GM12875 (cell line): Measurements from ENCODE around the gene DLX3.

Experiments used
- H3K4me3 ChIP-seq: one replicate; pipeline ENCODE4 v1.5.1; 2011; ENCODE audit warnings: low read depth, low read length, control low read depth
- TF ChIP-seq, protein P1 (sequence below): IDR thresholded peaks from 2 replicates; pipeline ENCODE4 v1.5.1; 2011; ENCODE audit warnings: low read depth, mild to moderate bottlenecking, control low read depth, inconsistent platforms, low read length, moderate library complexity, borderline replicate concordance; ENCODE audit not compliant: insufficient read depth

Gene DLX3

DNA sequence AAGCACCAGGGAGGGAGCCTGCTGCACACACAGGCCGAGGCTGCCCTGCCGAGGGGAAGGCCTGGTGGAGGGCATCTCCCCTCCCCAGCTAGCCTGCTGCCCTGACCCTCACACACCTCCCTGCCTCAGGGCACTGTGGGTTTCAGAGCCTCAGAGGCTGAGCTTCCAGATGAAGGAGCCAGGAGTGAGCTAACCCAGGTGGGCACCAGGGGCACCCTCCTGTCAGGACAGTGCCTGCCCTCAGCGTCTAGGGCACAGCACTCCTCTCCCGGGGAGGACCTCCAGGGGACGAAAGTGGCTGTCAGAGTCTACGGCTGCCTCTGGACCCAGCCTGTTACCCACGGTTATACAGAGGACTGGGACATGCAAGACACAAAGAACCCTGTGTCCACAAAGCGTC lies 48.8 kb downstream of the DLX3 start:
- TF ChIP-seq, protein P1, sequence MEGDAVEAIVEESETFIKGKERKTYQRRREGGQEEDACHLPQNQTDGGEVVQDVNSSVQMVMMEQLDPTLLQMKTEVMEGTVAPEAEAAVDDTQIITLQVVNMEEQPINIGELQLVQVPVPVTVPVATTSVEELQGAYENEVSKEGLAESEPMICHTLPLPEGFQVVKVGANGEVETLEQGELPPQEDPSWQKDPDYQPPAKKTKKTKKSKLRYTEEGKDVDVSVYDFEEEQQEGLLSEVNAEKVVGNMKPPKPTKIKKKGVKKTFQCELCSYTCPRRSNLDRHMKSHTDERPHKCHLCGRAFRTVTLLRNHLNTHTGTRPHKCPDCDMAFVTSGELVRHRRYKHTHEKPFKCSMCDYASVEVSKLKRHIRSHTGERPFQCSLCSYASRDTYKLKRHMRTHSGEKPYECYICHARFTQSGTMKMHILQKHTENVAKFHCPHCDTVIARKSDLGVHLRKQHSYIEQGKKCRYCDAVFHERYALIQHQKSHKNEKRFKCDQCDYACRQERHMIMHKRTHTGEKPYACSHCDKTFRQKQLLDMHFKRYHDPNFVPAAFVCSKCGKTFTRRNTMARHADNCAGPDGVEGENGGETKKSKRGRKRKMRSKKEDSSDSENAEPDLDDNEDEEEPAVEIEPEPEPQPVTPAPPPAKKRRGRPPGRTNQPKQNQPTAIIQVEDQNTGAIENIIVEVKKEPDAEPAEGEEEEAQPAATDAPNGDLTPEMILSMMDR: no peak
- no peak overlapping the region for H3K4me3 ChIP-seq

DNA sequence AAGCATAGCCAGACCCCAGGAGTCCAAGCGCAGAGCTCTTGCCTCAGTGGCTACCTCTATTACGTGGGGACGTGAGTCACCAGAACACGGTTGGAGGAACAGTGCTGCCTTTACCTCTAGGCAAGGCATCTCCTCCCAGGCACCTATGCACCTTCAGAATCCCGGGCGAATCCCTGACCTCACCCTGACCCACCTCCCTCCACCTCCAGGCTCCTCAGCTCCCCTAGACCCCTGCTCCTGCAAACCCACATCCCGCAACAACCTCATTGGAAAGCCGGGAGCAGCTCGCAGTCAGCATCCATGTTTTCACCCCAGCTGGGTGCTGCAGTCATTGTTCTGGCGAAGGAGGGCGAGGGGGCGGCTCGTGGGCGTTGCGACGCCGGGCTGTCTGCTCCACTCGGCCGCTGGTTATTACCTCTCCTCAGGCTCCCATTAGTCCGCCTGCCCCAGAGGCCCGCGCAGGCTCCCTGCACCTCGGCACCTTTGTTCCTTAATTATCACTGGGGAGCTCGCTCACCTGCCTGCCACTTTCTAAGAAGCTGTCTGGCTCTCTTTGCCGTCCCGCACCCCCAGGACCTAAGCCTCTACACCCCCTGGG lies 50.7 kb downstream of the DLX3 start:
- no peak overlapping the region for H3K4me3 ChIP-seq
- TF ChIP-seq, protein P1: no peak

DNA sequence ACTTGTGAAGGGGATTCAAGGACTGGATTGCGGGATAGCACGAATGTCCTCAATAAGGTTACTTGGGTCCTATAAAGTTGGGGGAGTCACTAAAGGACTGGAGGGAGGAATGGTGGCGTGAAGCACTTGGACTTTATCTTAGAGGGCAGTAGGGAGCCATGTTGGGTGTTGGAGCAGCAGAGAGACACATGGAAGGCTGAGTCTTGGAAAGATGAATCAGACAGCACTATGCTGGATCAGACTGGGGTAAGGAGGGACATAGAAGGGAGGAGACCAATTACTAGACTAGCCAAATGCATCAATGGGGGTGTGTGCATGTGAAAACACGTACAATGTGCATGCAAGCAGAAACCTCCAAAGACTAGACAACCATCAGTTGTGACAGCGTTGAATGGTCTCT lies 52.1 kb downstream of the DLX3 start:
- TF ChIP-seq, protein P1: no peak
- no peak overlapping the region for H3K4me3 ChIP-seq

DNA sequence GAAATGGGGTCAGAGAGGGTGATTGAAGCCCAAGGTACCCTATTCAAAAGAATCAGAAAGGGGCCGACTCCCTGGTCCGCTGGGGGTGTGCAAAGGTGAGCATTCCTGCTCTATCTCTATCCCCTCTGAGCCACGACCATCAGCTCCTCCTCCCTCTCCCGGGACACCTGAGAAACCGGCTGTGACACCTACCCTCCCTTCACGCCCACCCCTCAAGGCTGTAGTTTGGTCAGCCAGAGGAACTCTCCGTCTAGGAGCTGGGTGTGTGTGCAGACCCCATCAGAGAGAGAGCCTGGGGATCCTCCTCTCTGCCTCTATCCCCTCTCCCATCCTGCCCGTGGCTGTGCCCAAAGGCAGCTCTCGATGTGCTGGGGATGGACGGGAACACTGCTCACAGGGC lies 53.6 kb downstream of the DLX3 start:
- no peak overlapping the region for H3K4me3 ChIP-seq
- TF ChIP-seq, protein P1: no peak
